Fibroblast of lung (primary cell): ENCODE measurements around the gene NTRK3. TPM values are rescaled to one million over a fixed set of nuclear protein-coding genes. Genes with fewer than 3 reads are reported as not detected.

Experiments
- DNase-seq, 2 donors: peaks; one replicate each; pipeline versions ENCODE4 v3.0.0 to v3.0.0-alpha.2; 2010; ENCODE audit warnings: low read depth in 2 of 2
- H2AFZ ChIP-seq: 2 replicates; pipeline ENCODE4 v1.5.1; 2012; ENCODE audit warnings: low read length, control low read depth, inconsistent platforms
- H3K27ac ChIP-seq: 2 replicates; pipeline ENCODE4 v1.5.1; 2011; ENCODE audit warnings: low read length, control low read depth; ENCODE audit not compliant: insufficient read depth
- H3K27me3 ChIP-seq: 2 replicates; pipeline ENCODE4 v1.5.1; 2011; ENCODE audit warnings: mild to moderate bottlenecking, low read length; ENCODE audit not compliant: control insufficient read depth, insufficient read depth
- H3K36me3 ChIP-seq: 2 replicates; pipeline ENCODE4 v1.5.1; 2011; ENCODE audit warnings: low read length; ENCODE audit not compliant: control insufficient read depth, insufficient read depth
- H3K4me1 ChIP-seq: 2 replicates; pipeline ENCODE4 v1.5.1; 2011; ENCODE audit warnings: low read length; ENCODE audit not compliant: control insufficient read depth, insufficient read depth; ENCODE audit errors: extremely low read depth
- H3K4me2 ChIP-seq: 2 replicates; pipeline ENCODE4 v1.5.1; 2011; ENCODE audit warnings: low read length, control low read depth; ENCODE audit not compliant: insufficient read depth; ENCODE audit errors: extremely low read depth
- H3K4me3 ChIP-seq, 4 experiments: fragments of 200-600 bp in 1 of 4; sonication (generic) in 1 of 4; replicated peaks in 1 of 4; 2 replicates each; pipeline ENCODE4 v1.5.1; 2011 to 2016; ENCODE audit warnings: low read length in 4 of 4, low read depth in 3 of 4, mild to moderate bottlenecking in 3 of 4, control low read depth in 2 of 4, inconsistent platforms in 1 of 4, mixed read lengths in 1 of 4; ENCODE audit not compliant: insufficient read depth in 1 of 4; ENCODE audit errors: control extremely low read depth in 1 of 4
- H3K79me2 ChIP-seq: 2 replicates; pipeline ENCODE4 v1.5.1; 2012; ENCODE audit warnings: mild to moderate bottlenecking, low read length, inconsistent platforms; ENCODE audit not compliant: control insufficient read depth, insufficient read depth
- H3K9ac ChIP-seq: 2 replicates; pipeline ENCODE4 v1.5.1; 2011; ENCODE audit warnings: mild to moderate bottlenecking, low read length, control low read depth; ENCODE audit not compliant: insufficient read depth
- H3K9me3 ChIP-seq: 2 replicates; pipeline ENCODE4 v1.5.1; 2012; ENCODE audit warnings: low read depth, low read length; ENCODE audit not compliant: control insufficient read depth, insufficient read depth
- H4K20me1 ChIP-seq: 2 replicates; pipeline ENCODE4 v1.5.1; 2011; ENCODE audit warnings: low read length; ENCODE audit not compliant: control insufficient read depth, insufficient read depth; ENCODE audit errors: extremely low read depth
- CTCF ChIP-seq, 2 donors: IDR thresholded peaks in 1 of 2; conservative IDR thresholded peaks in 1 of 2; 1 replicate in 1 of 2; 2 replicates in 1 of 2; pipeline ENCODE4 v1.5.1; 2011 to 2012; ENCODE audit warnings: low read length in 2 of 2, control low read depth in 1 of 2, inconsistent platforms in 1 of 2, low read depth in 1 of 2, mild to moderate bottlenecking in 1 of 2
- EZH2 ChIP-seq: IDR thresholded peaks from 2 replicates; pipeline ENCODE4 v1.5.1; 2012; ENCODE audit warnings: low read length, control low read depth, mild to moderate bottlenecking; ENCODE audit errors: missing control alignments
- polyA plus RNA-seq, 2 donors: library from polyadenylated mRNA; depleted of rRNA in 1 of 2; stranded (reverse) in 1 of 2; unstranded in 1 of 2; fragments of >200 nt; gene quantifications; 2 replicates each; pipeline ENCODE4 v1.2.1, GENCODE V29; 2011 to 2012; ENCODE audit warnings: missing spikeins in 1 of 2
- total RNA-seq: library from RNA; depleted of rRNA; stranded (reverse); fragments of >200 nt; gene quantifications from 2 replicates; pipeline ENCODE4 v1.2.1, GENCODE V29; 2014

Gene NTRK3
- total and polyA plus RNA-seq, 2 donors (not counting 1 experiment from before 2014, with no cell fraction given), result 0.06 TPM; not detected in 1

GRCh38 chr15:87943626-87944025 lies 312.9 kb downstream of the NTRK3 start:
- Histone ChIP-seq H3K4me1 (no peaks in the 10 kb centered on the region), H3K36me3 (no peaks in the 10 kb centered on the region), H4K20me1 (no peaks in the 10 kb centered on the region), H3K4me3 (no peak overlapping the region), H3K27ac (no peak overlapping the region), H3K27me3 (no peaks in the 10 kb centered on the region), H3K79me2 (no peaks in the 10 kb centered on the region), H3K9me3 (no peaks in the 10 kb centered on the region), H3K4me2 (no peak overlapping the region), H2AFZ (no peak overlapping the region), H3K9ac (no peak overlapping the region)
- no peak for TF ChIP-seq CTCF (conservative IDR thresholded peaks at IDR 0.05 in 1 of 2, IDR thresholded peaks at IDR 0.05 in 1 of 2; ENCODE audit: low read depth in 1 of 2, low read length in 2 of 2)
- TF ChIP-seq EZH2, result no peak
- DNase-seq, result no peak

GRCh38 chr15:87942316-87942715 lies 314.2 kb downstream of the NTRK3 start:
- Histone ChIP-seq H2AFZ (no peak overlapping the region), H3K4me2 (no peak overlapping the region), H3K36me3 (no peaks in the 10 kb centered on the region), H4K20me1 (no peaks in the 10 kb centered on the region), H3K4me1 (no peaks in the 10 kb centered on the region), H3K4me3 (no peak overlapping the region), H3K27ac (no peak overlapping the region), H3K27me3 (no peaks in the 10 kb centered on the region), H3K79me2 (no peaks in the 10 kb centered on the region), H3K9me3 (no peaks in the 10 kb centered on the region), H3K9ac (no peak overlapping the region)
- DNase-seq, result no peak
- no peak for TF ChIP-seq CTCF (conservative IDR thresholded peaks at IDR 0.05 in 1 of 2, IDR thresholded peaks at IDR 0.05 in 1 of 2; ENCODE audit: low read depth in 1 of 2, low read length in 2 of 2)
- TF ChIP-seq EZH2, result no peak

- no peak overlapping the region for H2AFZ ChIP-seq
- no peak overlapping the region for H3K4me3 ChIP-seq
- no peak overlapping the region for H3K4me2 ChIP-seq
- no peaks in the 10 kb centered on the region for H3K27me3 ChIP-seq
- no peaks in the 10 kb centered on the region for H3K79me2 ChIP-seq
- no peaks in the 10 kb centered on the region for H4K20me1 ChIP-seq
- peak in 1 of 2 donors; percentile 23 for DNase-seq
- no peaks in the 10 kb centered on the region for H3K4me1 ChIP-seq
- TF ChIP-seq CTCF (conservative IDR thresholded peaks at IDR 0.05 in 1 of 2, IDR thresholded peaks at IDR 0.05 in 1 of 2; ENCODE audit: low read depth in 1 of 2, low read length in 2 of 2), result no peak
- TF ChIP-seq EZH2, result no peak
- no peaks in the 10 kb centered on the region for H3K36me3 ChIP-seq
- H3K27ac ChIP-seq, result no peak overlapping the region
- no peaks in the 10 kb centered on the region for H3K9me3 ChIP-seq
- no peak overlapping the region for H3K9ac ChIP-seq
Observed at GRCh38 chr15:87941606-87942005, 314.9 kb downstream of the NTRK3 start.
